Thyroid gland (tissue), 4 donors: ENCODE measurements around the gene IFI44. TPM values are rescaled to one million over a fixed set of nuclear protein-coding genes. Genes with fewer than 3 reads are reported as not detected.
A peak's percentile ranks its signal among the peaks of the same experiment; 100 is the strongest.

Experiments used
- DNase-seq, 2 donors: peaks; one replicate each; pipeline ENCODE4 v3.0.0-alpha.2; 2019
- H3K27ac ChIP-seq, 3 donors: fragments of 200-600 bp; sonication (generic); 1 replicate in 2 of 3; 2 replicates in 1 of 3; pipeline ENCODE4 v1.5.1; 2016 to 2019; ENCODE audit warnings: mild to moderate bottlenecking in 1 of 3, moderate library complexity in 1 of 3
- H3K27me3 ChIP-seq: fragments of 200-600 bp; sonication (generic); one replicate; pipeline ENCODE4 v1.5.1; 2019
- H3K36me3 ChIP-seq, 2 donors: fragments of 200-600 bp; sonication (generic); one replicate each; pipeline ENCODE4 v1.5.1; 2016 to 2019
- H3K4me1 ChIP-seq, 2 donors: fragments of 200-600 bp; sonication (generic); one replicate each; pipeline ENCODE4 v1.5.1; 2017 to 2019
- H3K4me3 ChIP-seq, 3 donors: fragments of 200-600 bp; sonication (generic); replicated peaks in 1 of 3; 1 replicate in 2 of 3; 2 replicates in 1 of 3; pipeline ENCODE4 v1.5.1; 2016; ENCODE audit warnings: mild to moderate bottlenecking in 1 of 3
- H3K9me3 ChIP-seq: fragments of 200-600 bp; sonication (generic); one replicate; pipeline ENCODE4 v1.5.1; 2017
- POLR2A ChIP-seq, 2 donors: fragments of 450-650 bp; IDR thresholded peaks; one replicate each; pipeline ENCODE4 v1.6.1; 2017; ENCODE audit warnings: antibody characterized with exemption in 2 of 2, mild to moderate bottlenecking in 2 of 2, moderate library complexity in 1 of 2
- WGBS, 2 donors: methylation state at CpG; one replicate each; pipeline ENCODE4 v1.1.5; 2017; 5-methylcytosine and 5-hydroxymethylcytosine counted together
- intact Hi-C: fragments of 100-400 bp; cut with DNase I; formaldehyde crosslinking; loops from one replicate; pipeline ENCODE4 v1.15.1; 2023
- total RNA-seq, 4 donors: library from RNA; depleted of rRNA; stranded (reverse); fragments of >200 nt; gene quantifications; one replicate each; pipeline ENCODE4 v1.2.3, GENCODE V29; 2016
- TF ChIP-seq, protein P1 (sequence below), 6 experiments: fragments of 200-600 bp in 3 of 6; fragments of 450-650 bp in 3 of 6; sonication (generic) in 3 of 6; IDR thresholded peaks; one replicate each; pipeline ENCODE4 v1.5.1; 2016 to 2019; ENCODE audit warnings: antibody characterized with exemption in 6 of 6, mild to moderate bottlenecking in 2 of 6, inconsistent platforms in 1 of 6, moderate library complexity in 1 of 6

IFI44 gene, protein sequence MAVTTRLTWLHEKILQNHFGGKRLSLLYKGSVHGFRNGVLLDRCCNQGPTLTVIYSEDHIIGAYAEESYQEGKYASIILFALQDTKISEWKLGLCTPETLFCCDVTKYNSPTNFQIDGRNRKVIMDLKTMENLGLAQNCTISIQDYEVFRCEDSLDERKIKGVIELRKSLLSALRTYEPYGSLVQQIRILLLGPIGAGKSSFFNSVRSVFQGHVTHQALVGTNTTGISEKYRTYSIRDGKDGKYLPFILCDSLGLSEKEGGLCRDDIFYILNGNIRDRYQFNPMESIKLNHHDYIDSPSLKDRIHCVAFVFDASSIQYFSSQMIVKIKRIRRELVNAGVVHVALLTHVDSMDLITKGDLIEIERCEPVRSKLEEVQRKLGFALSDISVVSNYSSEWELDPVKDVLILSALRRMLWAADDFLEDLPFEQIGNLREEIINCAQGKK
- total RNA-seq: 10 to 100 TPM; 23.5 to 58.7 (median 34.8) TPM

DNA sequence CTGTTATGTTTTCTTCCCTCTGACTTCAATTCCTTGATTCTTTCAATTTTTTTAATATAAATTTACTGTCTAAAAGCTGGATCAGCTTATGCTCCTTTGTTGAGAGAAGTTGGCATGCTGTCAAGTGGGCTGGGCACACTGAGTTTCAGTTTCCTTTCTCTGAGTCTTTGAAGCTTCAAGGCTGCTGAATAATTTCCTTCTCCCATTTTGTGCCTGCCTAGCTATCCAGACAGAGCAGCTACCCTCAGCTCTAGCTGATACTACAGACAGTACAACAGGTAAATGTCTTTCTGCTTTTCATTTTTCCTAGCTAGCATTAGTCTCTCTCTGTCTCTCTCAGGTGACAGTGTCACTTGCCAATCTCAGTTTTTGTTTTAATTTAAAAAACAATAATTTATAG, at the start of gene IFI44:
Gene IFI44, plus strand, starts transcription at position 204 of the 400 bp plus-strand sequence. CDS start 365 bp downstream, outside the sequence.
- H3K4me1 ChIP-seq: peaks cover 6 to 11% of the 10 kb centered on the region in 2 donors
- TF ChIP-seq POLR2A (IDR thresholded peaks at IDR 0.05): peak in 1 of 2 donors; percentile 65
- TF ChIP-seq, protein P1, sequence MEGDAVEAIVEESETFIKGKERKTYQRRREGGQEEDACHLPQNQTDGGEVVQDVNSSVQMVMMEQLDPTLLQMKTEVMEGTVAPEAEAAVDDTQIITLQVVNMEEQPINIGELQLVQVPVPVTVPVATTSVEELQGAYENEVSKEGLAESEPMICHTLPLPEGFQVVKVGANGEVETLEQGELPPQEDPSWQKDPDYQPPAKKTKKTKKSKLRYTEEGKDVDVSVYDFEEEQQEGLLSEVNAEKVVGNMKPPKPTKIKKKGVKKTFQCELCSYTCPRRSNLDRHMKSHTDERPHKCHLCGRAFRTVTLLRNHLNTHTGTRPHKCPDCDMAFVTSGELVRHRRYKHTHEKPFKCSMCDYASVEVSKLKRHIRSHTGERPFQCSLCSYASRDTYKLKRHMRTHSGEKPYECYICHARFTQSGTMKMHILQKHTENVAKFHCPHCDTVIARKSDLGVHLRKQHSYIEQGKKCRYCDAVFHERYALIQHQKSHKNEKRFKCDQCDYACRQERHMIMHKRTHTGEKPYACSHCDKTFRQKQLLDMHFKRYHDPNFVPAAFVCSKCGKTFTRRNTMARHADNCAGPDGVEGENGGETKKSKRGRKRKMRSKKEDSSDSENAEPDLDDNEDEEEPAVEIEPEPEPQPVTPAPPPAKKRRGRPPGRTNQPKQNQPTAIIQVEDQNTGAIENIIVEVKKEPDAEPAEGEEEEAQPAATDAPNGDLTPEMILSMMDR (IDR thresholded peaks at IDR 0.05): no peak
- no peaks in the 10 kb centered on the region for H3K36me3 ChIP-seq
- peak within 1 kb of the TSS; percentile 0 to 60 (median 55) for H3K27ac ChIP-seq
- no peaks in the 10 kb centered on the region for H3K27me3 ChIP-seq
- DNase-seq: peak; percentile 91 to 92
- H3K4me3 ChIP-seq: peak within 1 kb of the TSS in 2 of 3 donors; percentile 10 to 17
- intact Hi-C loops: no loop called here
- no peaks in the 10 kb centered on the region for H3K9me3 ChIP-seq

DNA sequence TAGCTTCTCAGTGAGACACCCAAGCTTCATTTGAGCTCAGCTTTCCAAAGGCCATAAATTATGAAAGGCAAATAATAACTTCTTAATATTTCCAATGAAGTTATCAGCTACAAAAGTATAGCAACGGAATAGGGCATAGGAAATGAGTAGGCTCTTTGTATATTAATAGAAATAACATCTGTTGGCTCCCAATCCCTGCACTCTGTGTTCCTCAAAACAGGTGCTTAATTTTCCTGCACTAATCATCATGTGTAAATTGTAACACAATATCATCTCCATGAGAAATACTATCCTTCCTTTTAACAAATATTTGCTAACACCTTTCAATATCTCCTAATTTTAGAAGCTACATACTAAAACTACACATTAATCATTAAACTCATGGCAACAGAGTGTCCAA, 48.6 kb upstream of the IFI44 start:
- Histone ChIP-seq H3K36me3 (no peaks in the 10 kb centered on the region), H3K27ac (no peak overlapping the region), H3K4me1 (no peaks in the 10 kb centered on the region), H3K4me3 (no peak overlapping the region), H3K27me3 (no peaks in the 10 kb centered on the region), H3K9me3 (no peaks in the 10 kb centered on the region)
- 65 to 80% methylated on average over 1 of the region's 1 CpG for WGBS, 2 donors
- intact Hi-C loops: loop anchor here (5.0 kb wide), 1 partner anchor 469 kb away; no protein-coding TSS in a partner anchor
- DNase-seq: no peak
- TF ChIP-seq, protein P1 (IDR thresholded peaks at IDR 0.05): no peak
- TF ChIP-seq POLR2A (IDR thresholded peaks at IDR 0.05): no peak

DNA sequence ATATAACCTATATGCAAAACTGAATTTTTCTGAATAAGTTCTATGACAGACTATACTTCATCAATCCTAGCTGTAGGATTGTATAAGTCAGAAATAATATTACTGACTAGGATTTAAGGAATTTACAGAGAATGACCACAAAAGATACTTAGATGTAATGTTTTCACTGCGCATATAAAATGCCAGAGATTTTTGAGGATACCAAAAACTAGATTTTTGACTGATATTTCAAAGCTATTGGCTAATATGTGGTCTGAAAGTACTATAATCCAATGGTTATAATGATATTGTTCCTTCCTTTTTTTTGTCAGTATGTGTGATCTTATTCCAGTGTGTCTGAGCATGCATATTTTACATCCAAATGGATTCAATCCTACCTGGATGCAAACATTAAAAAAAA, 46.4 kb upstream of the IFI44 start:
- Histone ChIP-seq H3K27ac (no peak overlapping the region), H3K4me3 (no peak overlapping the region), H3K9me3 (no peaks in the 10 kb centered on the region), H3K4me1 (peaks cover 0 to 3% of the 10 kb centered on the region in 2 donors), H3K27me3 (no peaks in the 10 kb centered on the region), H3K36me3 (no peaks in the 10 kb centered on the region)
- DNase-seq: no peak
- intact Hi-C loops: loop anchor here (5.0 kb wide), 1 partner anchor 471 kb away; no protein-coding TSS in a partner anchor
- TF ChIP-seq, protein P1 (IDR thresholded peaks at IDR 0.05): no peak
- TF ChIP-seq POLR2A (IDR thresholded peaks at IDR 0.05): no peak
- 88 to 96% methylated on average over 1 of the region's 1 CpG for WGBS, 2 donors

DNA sequence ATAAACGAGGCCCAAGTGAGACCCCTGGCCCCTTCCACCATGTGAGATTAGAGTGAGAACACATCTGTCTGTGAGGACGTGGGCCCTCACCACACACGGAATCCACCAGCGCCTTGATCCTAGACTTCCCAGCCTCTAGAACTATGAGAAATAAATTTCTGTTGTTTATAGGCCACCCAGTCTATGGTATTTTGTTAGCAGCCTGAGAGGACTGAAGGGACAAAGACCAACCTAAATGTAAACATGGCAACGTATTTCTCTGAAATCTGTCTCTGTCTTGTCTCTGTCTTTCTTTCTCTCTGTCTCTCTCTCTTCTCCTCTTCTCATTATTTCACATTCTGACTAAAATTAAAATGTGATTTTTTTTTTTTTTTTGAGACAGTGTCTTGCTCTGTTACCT, 45.0 kb upstream of the IFI44 start:
- no peaks in the 10 kb centered on the region for H3K36me3 ChIP-seq
- no peak overlapping the region for H3K4me3 ChIP-seq
- no peaks in the 10 kb centered on the region for H3K9me3 ChIP-seq
- DNase-seq: no peak
- TF ChIP-seq POLR2A (IDR thresholded peaks at IDR 0.05): no peak
- TF ChIP-seq, protein P1 (IDR thresholded peaks at IDR 0.05): no peak
- no peaks in the 10 kb centered on the region for H3K27me3 ChIP-seq
- 89 to 93% methylated on average over 5 of the region's 5 CpGs for WGBS, 2 donors
- intact Hi-C loops: loop anchor here (5.0 kb wide), 2 partner anchors 462 to 472 kb away; no protein-coding TSS in a partner anchor
- no peak overlapping the region for H3K27ac ChIP-seq
- peaks cover 0 to 3% of the 10 kb centered on the region in 2 donors for H3K4me1 ChIP-seq

DNA sequence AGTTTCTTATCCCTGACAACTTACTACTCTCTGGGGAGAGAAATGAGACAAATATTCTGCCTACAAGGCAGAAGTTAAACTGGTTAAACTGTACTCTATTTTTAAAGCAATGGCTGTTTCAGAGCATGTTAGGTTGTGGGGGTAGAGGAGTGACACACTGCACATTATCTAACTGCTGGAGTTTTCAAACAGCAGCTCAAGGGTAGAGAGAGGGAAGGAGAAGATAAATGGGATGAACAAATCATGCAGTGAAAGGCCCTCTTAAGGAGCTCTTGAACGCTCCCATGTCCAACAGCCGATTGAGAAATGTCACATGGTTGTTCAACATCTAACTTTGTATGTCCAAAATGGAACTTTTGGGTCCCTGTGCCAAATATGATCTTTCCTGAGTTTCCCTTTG, 43.4 kb upstream of the IFI44 start:
- Histone ChIP-seq H3K4me1 (peaks cover 0 to 3% of the 10 kb centered on the region in 2 donors), H3K27ac (no peak overlapping the region)
- intact Hi-C loops: loop anchor here (5.0 kb wide), 1 partner anchor 464 kb away; no protein-coding TSS in a partner anchor

More for the DNA sequence above, 43.4 kb upstream of the IFI44 start:
- Histone ChIP-seq H3K4me3 (no peak overlapping the region), H3K27me3 (no peaks in the 10 kb centered on the region), H3K36me3 (no peaks in the 10 kb centered on the region), H3K9me3 (no peaks in the 10 kb centered on the region)
- 46 to 47% methylated on average over 2 of the region's 2 CpGs for WGBS, 2 donors
- DNase-seq: no peak
- no peak for TF ChIP-seq POLR2A (IDR thresholded peaks at IDR 0.05)
- TF ChIP-seq, protein P1 (IDR thresholded peaks at IDR 0.05): no peak
